Testis (tissue), 3 donors: ENCODE data around the gene RESF1. TPM values are rescaled to one million over a fixed set of nuclear protein-coding genes. Genes with fewer than 3 reads are reported as not detected.

Source experiments
- DNase-seq: peaks from one replicate; pipeline ENCODE4 v3.0.0-alpha.2; 2019
- H3K27ac ChIP-seq, 2 donors: fragments of 200-600 bp; sonication (generic); one replicate each; pipeline ENCODE4 v1.5.1; 2019
- H3K27me3 ChIP-seq: fragments of 200-600 bp; sonication (generic); one replicate; pipeline ENCODE4 v1.5.1; 2019
- H3K36me3 ChIP-seq: fragments of 200-600 bp; sonication (generic); one replicate; pipeline ENCODE4 v1.5.1; 2017; ENCODE audit warnings: low read depth; ENCODE audit errors: missing control alignments
- H3K4me1 ChIP-seq: fragments of 200-600 bp; sonication (generic); one replicate; pipeline ENCODE4 v1.5.1; 2019
- H3K4me3 ChIP-seq, 2 donors: fragments of 200-600 bp; sonication (generic); one replicate each; pipeline ENCODE4 v1.5.1; 2017 to 2019
- H3K9me3 ChIP-seq: fragments of 200-600 bp; sonication (generic); one replicate; pipeline ENCODE4 v1.5.1; 2017
- POLR2A ChIP-seq: fragments of 450-650 bp; IDR thresholded peaks from one replicate; pipeline ENCODE4 v1.6.1; 2017; ENCODE audit warnings: antibody characterized with exemption, mild to moderate bottlenecking, moderate library complexity
- WGBS, 2 donors: methylation state at CpG; one replicate each; pipeline ENCODE4 v1.1.5; 2018; 5-methylcytosine and 5-hydroxymethylcytosine counted together
- intact Hi-C: fragments of 100-400 bp; cut with DNase I; formaldehyde crosslinking; loops from one replicate; pipeline ENCODE4 v1.15.1; 2023; ENCODE audit warnings: low total_unique reads
- polyA plus RNA-seq: library from polyadenylated mRNA; stranded (reverse); fragments of 350-450 nt; fragmentation: Illumina TruSeq; extraction: RNeasy Lipid Tissue Mini Kit (QIAGEN cat#74804); gene quantifications from one replicate; pipeline ENCODE4 v1.2.3, GENCODE V29; 2014; ENCODE audit warnings: low read depth, low replicate concordance; ENCODE audit not compliant: insufficient read depth
- total RNA-seq, 2 donors: library from RNA; depleted of rRNA; stranded (reverse); fragments of >200 nt; gene quantifications; one replicate each; pipeline ENCODE4 v1.2.3, GENCODE V29; 2016
- TF ChIP-seq, protein P1 (sequence below), 3 experiments: fragments of 450-650 bp in 2 of 3; fragments of 200-600 bp in 1 of 3; sonication (generic) in 1 of 3; IDR thresholded peaks; one replicate each; pipeline ENCODE4 v1.5.1; 2016 to 2019; ENCODE audit warnings: antibody characterized with exemption in 3 of 3, mild to moderate bottlenecking in 2 of 3, moderate library complexity in 1 of 3

Gene RESF1
- total and polyA plus RNA-seq, 3 donors from 2014 or later: 13.7 to 101 (median 96.1) TPM

DNA sequence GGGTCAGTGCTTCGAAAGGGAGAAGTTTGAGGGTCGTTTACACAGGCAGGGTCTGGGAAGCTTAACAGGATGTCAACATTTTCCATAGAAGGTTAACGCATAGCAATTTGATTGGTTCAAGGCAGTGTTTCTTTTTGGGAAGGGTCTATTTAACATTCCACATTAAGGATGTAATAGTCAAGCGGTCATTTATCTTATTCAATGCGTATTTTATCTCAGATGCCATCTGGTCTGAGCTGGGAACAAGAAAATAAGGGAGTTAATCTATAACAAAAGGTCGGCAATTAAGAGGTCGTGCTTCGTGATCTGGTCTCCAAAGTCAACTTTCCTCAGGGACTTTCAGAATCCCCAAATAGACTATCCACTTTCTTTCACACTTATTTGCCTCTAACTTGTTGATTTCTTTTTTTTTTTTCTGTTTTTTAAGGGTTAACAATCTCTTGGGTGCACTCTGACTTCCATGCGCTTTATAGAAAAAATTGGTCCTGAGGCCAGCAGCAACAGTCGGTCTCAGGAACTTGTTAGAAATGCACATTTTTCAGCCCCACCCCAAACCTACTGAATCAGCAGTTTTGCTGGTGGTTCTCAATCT, 550 bp upstream of the RESF1 start:
- Histone ChIP-seq H3K9me3 (no peaks in the 10 kb centered on the region), H3K36me3 (no peaks in the 10 kb centered on the region), H3K27ac (peak overlapping the region; percentile 89 to 91), H3K27me3 (no peaks in the 10 kb centered on the region), H3K4me1 (peaks cover 20% of the 10 kb centered on the region), H3K4me3 (peak overlapping the region; percentile 66 to 86)
- DNase-seq: no peak
- 10 to 11% methylated on average over 10 of the region's 10 CpGs for WGBS, 2 donors
- TF ChIP-seq POLR2A: no peak
- TF ChIP-seq, protein P1, sequence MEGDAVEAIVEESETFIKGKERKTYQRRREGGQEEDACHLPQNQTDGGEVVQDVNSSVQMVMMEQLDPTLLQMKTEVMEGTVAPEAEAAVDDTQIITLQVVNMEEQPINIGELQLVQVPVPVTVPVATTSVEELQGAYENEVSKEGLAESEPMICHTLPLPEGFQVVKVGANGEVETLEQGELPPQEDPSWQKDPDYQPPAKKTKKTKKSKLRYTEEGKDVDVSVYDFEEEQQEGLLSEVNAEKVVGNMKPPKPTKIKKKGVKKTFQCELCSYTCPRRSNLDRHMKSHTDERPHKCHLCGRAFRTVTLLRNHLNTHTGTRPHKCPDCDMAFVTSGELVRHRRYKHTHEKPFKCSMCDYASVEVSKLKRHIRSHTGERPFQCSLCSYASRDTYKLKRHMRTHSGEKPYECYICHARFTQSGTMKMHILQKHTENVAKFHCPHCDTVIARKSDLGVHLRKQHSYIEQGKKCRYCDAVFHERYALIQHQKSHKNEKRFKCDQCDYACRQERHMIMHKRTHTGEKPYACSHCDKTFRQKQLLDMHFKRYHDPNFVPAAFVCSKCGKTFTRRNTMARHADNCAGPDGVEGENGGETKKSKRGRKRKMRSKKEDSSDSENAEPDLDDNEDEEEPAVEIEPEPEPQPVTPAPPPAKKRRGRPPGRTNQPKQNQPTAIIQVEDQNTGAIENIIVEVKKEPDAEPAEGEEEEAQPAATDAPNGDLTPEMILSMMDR (IDR thresholded peaks at IDR 0.05): no peak
- intact Hi-C loops: no loop called here

DNA sequence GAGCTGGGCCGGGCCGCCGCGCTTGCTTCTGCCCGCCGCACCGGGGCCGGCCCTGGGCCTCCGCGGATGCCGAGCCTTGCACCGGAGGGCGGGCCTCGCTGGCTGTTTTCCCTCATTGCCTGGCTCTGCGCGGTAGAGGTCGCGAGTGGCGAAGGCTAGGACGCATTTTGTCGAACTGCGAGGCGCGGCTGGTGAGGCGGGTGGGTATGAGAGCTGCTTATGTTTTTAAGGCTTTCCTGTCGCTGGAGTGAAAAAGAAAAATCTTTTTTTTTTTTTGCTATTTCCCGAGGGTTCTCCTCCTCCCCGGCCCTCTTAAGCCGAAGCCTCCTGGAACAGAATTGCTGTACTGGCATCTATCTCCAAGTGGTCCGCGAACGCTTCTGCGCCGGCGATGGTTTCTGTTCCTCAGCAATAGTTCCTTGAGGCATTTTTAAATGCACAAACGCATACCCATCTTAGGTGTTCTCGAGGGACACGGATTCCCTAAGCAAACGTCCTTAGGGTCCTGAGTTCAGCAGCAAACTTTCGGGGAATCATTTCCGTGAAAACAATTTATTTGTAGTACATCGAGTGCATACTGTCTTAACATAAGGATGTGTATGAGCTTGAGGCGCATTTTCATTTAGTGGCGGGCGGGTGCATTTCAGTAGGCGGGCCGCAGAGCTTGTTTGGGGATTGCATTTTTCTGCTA, 631 bp downstream of the RESF1 start:
- Histone ChIP-seq H3K9me3 (no peaks in the 10 kb centered on the region), H3K4me1 (peaks cover 20% of the 10 kb centered on the region), H3K27me3 (no peaks in the 10 kb centered on the region), H3K36me3 (no peaks in the 10 kb centered on the region), H3K27ac (peak overlapping the region; percentile 89 to 91), H3K4me3 (peak overlapping the region; percentile 66 to 86)
- 1% methylated on average over 27 to 47 of the region's 47 CpGs for WGBS, 2 donors
- DNase-seq: peak; percentile 74
- intact Hi-C loops: no loop called here
- TF ChIP-seq, protein P1 (IDR thresholded peaks at IDR 0.05): peak in 1 of 3 experiments; percentile 21
- TF ChIP-seq POLR2A: no peak

DNA sequence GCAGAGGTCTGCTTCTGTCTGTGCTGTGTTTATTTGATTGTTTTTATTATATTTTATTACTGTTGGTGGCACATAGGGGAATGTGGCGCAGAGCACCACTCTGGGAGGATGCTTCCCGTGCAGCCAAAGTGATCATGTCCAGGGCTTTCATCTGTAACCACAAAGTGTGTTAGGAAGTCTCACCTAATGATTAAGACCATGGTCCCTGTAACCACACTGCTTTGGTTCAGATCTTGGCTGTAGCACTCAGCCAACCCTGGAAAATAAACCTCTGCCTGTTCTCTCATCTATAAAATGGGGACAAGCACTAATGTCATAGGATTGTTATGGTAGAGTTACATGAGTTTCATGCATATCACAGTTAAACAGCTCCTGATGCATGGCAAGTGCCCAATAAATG, 1.9 kb downstream of the RESF1 start:
- TF ChIP-seq, protein P1 (IDR thresholded peaks at IDR 0.05): no peak
- no peak for TF ChIP-seq POLR2A
- intact Hi-C loops: no loop called here
- Histone ChIP-seq H3K27me3 (no peaks in the 10 kb centered on the region), H3K4me1 (peaks cover 29% of the 10 kb centered on the region), H3K36me3 (no peaks in the 10 kb centered on the region), H3K9me3 (no peaks in the 10 kb centered on the region), H3K4me3 (peak overlapping the region in 1 of 2 donors; percentile 86), H3K27ac (no peak overlapping the region)
- DNase-seq: no peak
- WGBS, 2 donors: 53 to 67% methylated on average over 2 of the region's 2 CpGs

DNA sequence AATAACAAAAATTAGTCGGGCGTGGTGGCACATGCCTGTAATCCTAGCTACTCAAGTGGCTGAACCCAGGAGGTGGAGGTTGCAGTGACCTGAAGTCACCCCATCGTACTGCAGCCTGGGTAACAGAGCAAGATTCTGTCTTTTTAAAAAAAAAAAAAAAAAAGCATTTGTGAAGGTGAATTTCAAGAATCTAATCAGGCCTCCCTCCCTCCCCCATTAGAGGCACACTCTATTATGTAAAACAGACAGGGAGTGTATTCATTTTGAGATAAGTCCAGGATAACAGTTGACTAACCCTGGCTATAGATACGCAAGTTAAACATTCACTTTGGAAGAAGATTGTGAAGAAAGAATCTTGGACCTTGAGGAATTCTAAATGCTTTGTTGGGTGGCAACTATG, 2.9 kb downstream of the RESF1 start:
- intact Hi-C loops: no loop called here
- H3K36me3 ChIP-seq: no peaks in the 10 kb centered on the region
- 68 to 88% methylated on average over 4 of the region's 4 CpGs for WGBS, 2 donors
- H3K27ac ChIP-seq: peak overlapping the region in 1 of 2 donors; percentile 18
- H3K4me1 ChIP-seq: peaks cover 37% of the 10 kb centered on the region
- TF ChIP-seq POLR2A: no peak
- TF ChIP-seq, protein P1 (IDR thresholded peaks at IDR 0.05): no peak
- H3K27me3 ChIP-seq: no peaks in the 10 kb centered on the region
- H3K4me3 ChIP-seq: no peak overlapping the region
- no peaks in the 10 kb centered on the region for H3K9me3 ChIP-seq
- DNase-seq: no peak
